HG02870 (cell line): Measurements from ENCODE around the gene GJD4.

Source experiments
- ATAC-seq: cut with Tn5 transposase; IDR thresholded peaks from one replicate; pipeline ENCODE4 v1.9.1; 2021; ENCODE audit warnings: mild to moderate bottlenecking, moderate library complexity; ENCODE audit not compliant: unreplicated experiment

The GJD4 gene

GRCh38 chr10:35578618-35578956 is 26.6 kb upstream of the GJD4 start:
- ATAC-seq: no peak

- no peak for ATAC-seq
Measured at GRCh38 chr10:35579116-35579515, 26.0 kb upstream of the GJD4 start.

- ATAC-seq: no peak
Measured at GRCh38 chr10:35579726-35580422, 25.3 kb upstream of the GJD4 start.

GRCh38 chr10:35580423-35580770 is 24.7 kb upstream of the GJD4 start:
- ATAC-seq: no peak

GRCh38 chr10:35581655-35582054 is 23.5 kb upstream of the GJD4 start:
- no peak for ATAC-seq

- no peak for ATAC-seq
Measured at GRCh38 chr10:35584946-35585345, 20.2 kb upstream of the GJD4 start.

- ATAC-seq: no peak
Measured at GRCh38 chr10:35585356-35585755, 19.8 kb upstream of the GJD4 start.

- ATAC-seq: no peak
Measured at GRCh38 chr10:35585903-35586535, 19.1 kb upstream of the GJD4 start.

- no peak for ATAC-seq
Measured at GRCh38 chr10:35588836-35589235, 16.3 kb upstream of the GJD4 start.

- ATAC-seq: no peak
Measured at GRCh38 chr10:35592441-35592840, 12.7 kb upstream of the GJD4 start.

- no peak for ATAC-seq
Measured at GRCh38 chr10:35594115-35595079, 10.7 kb upstream of the GJD4 start.

GRCh38 chr10:35595106-35595505 is 10.0 kb upstream of the GJD4 start:
- ATAC-seq: no peak

- ATAC-seq: no peak
Measured at GRCh38 chr10:35598379-35598778, 6.8 kb upstream of the GJD4 start.

- ATAC-seq: no peak
Measured at GRCh38 chr10:35600193-35600592, 4.9 kb upstream of the GJD4 start.

GRCh38 chr10:35606430-35606829 is 1.3 kb downstream of the GJD4 start:
- no peak for ATAC-seq

- ATAC-seq: no peak
Measured at GRCh38 chr10:35607475-35608327, 2.6 kb downstream of the GJD4 start.

GRCh38 chr10:35608328-35608672 is 3.2 kb downstream of the GJD4 start:
- ATAC-seq: no peak

GRCh38 chr10:35611750-35612149 is 6.6 kb downstream of the GJD4 start:
- no peak for ATAC-seq

- ATAC-seq: no peak
Measured at GRCh38 chr10:35612385-35613106, 7.4 kb downstream of the GJD4 start.

GRCh38 chr10:35613107-35613440 is 7.9 kb downstream of the GJD4 start:
- ATAC-seq: no peak
